ENCODE measurements around the gene HMGCLL1.
A peak's percentile ranks its signal among the peaks of the same experiment; 100 is the strongest.

HMGCLL1 gene

DNA sequence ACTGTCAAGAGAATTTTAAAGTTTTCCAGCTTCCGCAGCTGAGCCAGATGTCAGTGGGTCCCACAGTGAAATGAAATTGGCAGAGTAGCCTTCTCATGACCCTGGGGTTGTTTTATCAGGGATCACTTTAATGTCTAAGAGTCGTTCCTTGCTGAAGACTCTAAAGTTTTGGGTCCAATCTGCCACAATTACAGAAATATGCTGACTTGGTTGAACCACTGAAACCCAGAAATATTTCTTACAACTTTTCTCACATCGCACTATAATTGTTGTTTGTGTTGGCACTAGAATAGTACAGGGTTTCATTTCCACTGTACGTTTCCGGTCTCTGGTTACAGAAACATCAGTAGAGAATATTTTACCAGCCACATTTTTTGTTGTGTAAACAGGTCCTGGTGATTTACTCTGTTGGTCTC is 109.0 kb downstream of the HMGCLL1 start:
- DNase-seq (ENCODE audit: extremely low read depth, low read depth), result no peak
- H3K4me3 ChIP-seq (replicated peaks; ENCODE audit: low read depth, low read length), result no peak overlapping the region
- TF ChIP-seq, protein P1, sequence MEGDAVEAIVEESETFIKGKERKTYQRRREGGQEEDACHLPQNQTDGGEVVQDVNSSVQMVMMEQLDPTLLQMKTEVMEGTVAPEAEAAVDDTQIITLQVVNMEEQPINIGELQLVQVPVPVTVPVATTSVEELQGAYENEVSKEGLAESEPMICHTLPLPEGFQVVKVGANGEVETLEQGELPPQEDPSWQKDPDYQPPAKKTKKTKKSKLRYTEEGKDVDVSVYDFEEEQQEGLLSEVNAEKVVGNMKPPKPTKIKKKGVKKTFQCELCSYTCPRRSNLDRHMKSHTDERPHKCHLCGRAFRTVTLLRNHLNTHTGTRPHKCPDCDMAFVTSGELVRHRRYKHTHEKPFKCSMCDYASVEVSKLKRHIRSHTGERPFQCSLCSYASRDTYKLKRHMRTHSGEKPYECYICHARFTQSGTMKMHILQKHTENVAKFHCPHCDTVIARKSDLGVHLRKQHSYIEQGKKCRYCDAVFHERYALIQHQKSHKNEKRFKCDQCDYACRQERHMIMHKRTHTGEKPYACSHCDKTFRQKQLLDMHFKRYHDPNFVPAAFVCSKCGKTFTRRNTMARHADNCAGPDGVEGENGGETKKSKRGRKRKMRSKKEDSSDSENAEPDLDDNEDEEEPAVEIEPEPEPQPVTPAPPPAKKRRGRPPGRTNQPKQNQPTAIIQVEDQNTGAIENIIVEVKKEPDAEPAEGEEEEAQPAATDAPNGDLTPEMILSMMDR (IDR thresholded peaks at IDR 0.05; ENCODE audit: low read depth, low read length, missing control alignments), result no peak

- H3K4me3 ChIP-seq (replicated peaks; ENCODE audit: low read depth, low read length), result no peak overlapping the region
- no peak for DNase-seq (ENCODE audit: extremely low read depth, low read depth)
- TF ChIP-seq, protein P1 (IDR thresholded peaks at IDR 0.05; ENCODE audit: low read depth, low read length, missing control alignments), result no peak
These were observed 123.0 kb downstream of the HMGCLL1 start for GRCh38 chr6:55456016-55456415.

DNA sequence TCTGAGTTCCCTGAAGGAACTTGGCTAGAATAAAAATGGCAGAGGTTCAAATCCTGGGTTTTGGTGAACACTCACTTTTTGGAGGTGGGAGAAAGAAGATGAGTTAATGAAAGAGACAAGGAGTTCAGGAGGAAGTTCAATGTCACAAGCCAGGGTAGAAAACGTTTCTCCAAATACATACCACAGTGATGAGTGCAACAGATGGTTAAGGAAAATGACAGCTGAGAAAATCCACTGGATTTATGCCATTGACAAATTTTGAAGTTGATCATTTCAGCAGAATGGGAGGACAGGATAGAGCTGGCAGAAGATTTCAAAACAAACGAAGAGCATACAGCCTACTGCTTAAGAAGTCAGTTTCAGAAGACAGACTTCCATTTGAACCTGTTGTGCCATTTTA is 129.0 kb downstream of the HMGCLL1 start:
- TF ChIP-seq, protein P1 (IDR thresholded peaks at IDR 0.05; ENCODE audit: low read depth, low read length, missing control alignments), result no peak
- DNase-seq (ENCODE audit: extremely low read depth, low read depth), result no peak
- H3K4me3 ChIP-seq (replicated peaks; ENCODE audit: low read depth, low read length), result no peak overlapping the region

- TF ChIP-seq, protein P1 (IDR thresholded peaks at IDR 0.05; ENCODE audit: low read depth, low read length, missing control alignments), result no peak
- DNase-seq (ENCODE audit: extremely low read depth, low read depth), result no peak
- H3K4me3 ChIP-seq (replicated peaks; ENCODE audit: low read depth, low read length), result no peak overlapping the region
These were observed 129.8 kb downstream of the HMGCLL1 start for GRCh38 chr6:55449225-55449624.

GRCh38 chr6:55448451-55448850 is 130.5 kb downstream of the HMGCLL1 start:
- no peak overlapping the region for H3K4me3 ChIP-seq (replicated peaks; ENCODE audit: low read depth, low read length)
- DNase-seq (ENCODE audit: extremely low read depth, low read depth), result no peak
- TF ChIP-seq, protein P1 (IDR thresholded peaks at IDR 0.05; ENCODE audit: low read depth, low read length, missing control alignments), result no peak

DNA sequence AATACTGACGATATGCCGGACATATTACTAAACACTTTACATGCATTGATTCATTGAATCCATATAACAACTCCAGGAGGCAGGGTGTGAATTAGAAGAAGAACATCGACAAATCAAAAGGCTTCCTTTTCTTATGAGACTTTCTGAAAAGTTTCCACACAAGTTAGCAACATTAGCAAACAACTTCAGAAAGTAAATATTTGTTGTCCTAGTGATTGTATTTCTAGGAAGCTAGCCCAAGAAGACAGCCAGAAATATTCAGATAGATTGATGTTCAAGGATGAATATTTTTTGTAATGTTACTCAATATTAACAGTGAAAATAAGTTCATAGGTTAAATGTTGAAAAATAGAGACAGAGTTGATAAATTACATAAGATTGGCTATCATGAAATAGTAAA is 131.1 kb downstream of the HMGCLL1 start:
- no peak overlapping the region for H3K4me3 ChIP-seq (replicated peaks; ENCODE audit: low read depth, low read length)
- TF ChIP-seq, protein P1 (IDR thresholded peaks at IDR 0.05; ENCODE audit: low read depth, low read length, missing control alignments), result no peak
- DNase-seq (ENCODE audit: extremely low read depth, low read depth), result no peak

GRCh38 chr6:55445648-55446204 is 133.3 kb downstream of the HMGCLL1 start:
- DNase-seq (ENCODE audit: extremely low read depth, low read depth), result no peak
- no peak overlapping the region for H3K4me3 ChIP-seq (replicated peaks; ENCODE audit: low read depth, low read length)
- TF ChIP-seq, protein P1 (IDR thresholded peaks at IDR 0.05; ENCODE audit: low read depth, low read length, missing control alignments), result peak; percentile 35
